Liver (tissue), 3 donors: ENCODE measurements around the gene TMEM213.

Experiments
- FOXA1 ChIP-seq: IDR thresholded peaks from 2 replicates; pipeline ENCODE4 v1.6.1; 2016; ENCODE audit warnings: antibody characterized with exemption
- GABPA ChIP-seq, 2 donors: IDR thresholded peaks in 1 of 2; conservative IDR thresholded peaks in 1 of 2; 2 replicates each; pipeline ENCODE4 v1.6.1; 2016; ENCODE audit warnings: antibody characterized with exemption in 2 of 2, mild to moderate bottlenecking in 1 of 2, moderate library complexity in 1 of 2
- HNF4A ChIP-seq, 2 donors: conservative IDR thresholded peaks; 2 replicates each; pipeline ENCODE4 v1.6.1; 2016; ENCODE audit warnings: antibody characterized with exemption in 2 of 2, mild to moderate bottlenecking in 2 of 2
- JUND ChIP-seq, 2 donors: IDR thresholded peaks; 2 replicates each; pipeline ENCODE4 v1.6.1; 2016; ENCODE audit warnings: antibody characterized with exemption in 2 of 2
- RAD21 ChIP-seq, 2 donors: IDR thresholded peaks; 2 replicates each; pipeline ENCODE4 v1.6.1; 2016; ENCODE audit warnings: antibody characterized with exemption in 2 of 2, mild to moderate bottlenecking in 2 of 2
- SP1 ChIP-seq: IDR thresholded peaks from 2 replicates; pipeline ENCODE4 v1.6.1; 2018; ENCODE audit warnings: antibody characterized with exemption, mild to moderate bottlenecking
- TF ChIP-seq, protein P1 (sequence below): fragments of 150-350 bp; IDR thresholded peaks from 2 replicates; pipeline ENCODE4 v1.5.1; 2017; ENCODE audit warnings: improper control_type of control experiment, low read depth, low read length; ENCODE audit not compliant: missing input control
- TF ChIP-seq, protein P2 (sequence below): IDR thresholded peaks from 2 replicates; pipeline ENCODE4 v1.6.1; 2016; ENCODE audit warnings: antibody characterized with exemption, mild to moderate bottlenecking
- TF ChIP-seq, protein P3 (sequence below): IDR thresholded peaks from 2 replicates; pipeline ENCODE4 v1.6.1; 2016; ENCODE audit warnings: antibody characterized with exemption
- TF ChIP-seq, protein P4 (sequence below): IDR thresholded peaks from 2 replicates; pipeline ENCODE4 v1.6.1; 2016; ENCODE audit warnings: antibody characterized with exemption
- donor health status: healthy.
- donor health status: healthy.

DNA sequence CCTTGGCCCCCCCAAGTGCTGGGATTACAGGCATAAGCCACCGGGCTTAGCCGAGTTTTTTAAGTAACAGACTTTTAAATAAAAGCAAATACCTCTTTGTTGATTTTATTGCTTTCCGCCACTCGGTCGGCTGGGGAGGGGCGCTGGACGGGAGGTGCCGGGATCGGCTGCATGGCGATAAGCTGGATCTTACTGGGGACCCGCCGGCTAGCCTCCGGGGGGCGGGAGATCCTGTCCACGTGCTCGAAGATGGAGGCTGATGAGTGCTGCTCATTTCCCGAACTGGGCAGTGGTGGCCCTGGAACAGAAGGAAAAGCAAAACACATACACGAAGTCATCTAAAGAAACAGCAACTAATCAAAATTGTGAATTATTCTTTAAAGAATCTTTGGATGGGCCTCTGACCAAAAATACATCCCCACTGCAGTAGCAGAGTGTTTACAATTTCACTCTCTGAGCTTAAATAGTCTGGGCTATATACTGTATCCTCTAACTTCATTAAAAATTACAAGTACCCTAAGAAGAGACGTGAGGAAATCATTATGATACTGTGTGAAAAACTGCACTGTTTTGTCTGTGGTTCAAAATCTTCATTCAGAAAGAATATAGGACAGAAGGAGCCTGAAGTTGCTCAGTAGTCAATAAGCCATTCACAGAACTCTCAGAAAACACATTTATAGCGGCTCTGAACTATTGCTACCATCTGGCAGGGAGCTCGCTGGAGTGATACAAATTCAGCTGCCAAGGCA is 73.4 kb downstream of the TMEM213 start:
- TF ChIP-seq, protein P1, sequence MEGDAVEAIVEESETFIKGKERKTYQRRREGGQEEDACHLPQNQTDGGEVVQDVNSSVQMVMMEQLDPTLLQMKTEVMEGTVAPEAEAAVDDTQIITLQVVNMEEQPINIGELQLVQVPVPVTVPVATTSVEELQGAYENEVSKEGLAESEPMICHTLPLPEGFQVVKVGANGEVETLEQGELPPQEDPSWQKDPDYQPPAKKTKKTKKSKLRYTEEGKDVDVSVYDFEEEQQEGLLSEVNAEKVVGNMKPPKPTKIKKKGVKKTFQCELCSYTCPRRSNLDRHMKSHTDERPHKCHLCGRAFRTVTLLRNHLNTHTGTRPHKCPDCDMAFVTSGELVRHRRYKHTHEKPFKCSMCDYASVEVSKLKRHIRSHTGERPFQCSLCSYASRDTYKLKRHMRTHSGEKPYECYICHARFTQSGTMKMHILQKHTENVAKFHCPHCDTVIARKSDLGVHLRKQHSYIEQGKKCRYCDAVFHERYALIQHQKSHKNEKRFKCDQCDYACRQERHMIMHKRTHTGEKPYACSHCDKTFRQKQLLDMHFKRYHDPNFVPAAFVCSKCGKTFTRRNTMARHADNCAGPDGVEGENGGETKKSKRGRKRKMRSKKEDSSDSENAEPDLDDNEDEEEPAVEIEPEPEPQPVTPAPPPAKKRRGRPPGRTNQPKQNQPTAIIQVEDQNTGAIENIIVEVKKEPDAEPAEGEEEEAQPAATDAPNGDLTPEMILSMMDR = no peak
- no peak for TF ChIP-seq GABPA (IDR thresholded peaks at IDR 0.05 in 1 of 2, conservative IDR thresholded peaks at IDR 0.05 in 1 of 2)
- no peak for TF ChIP-seq SP1
- TF ChIP-seq JUND (IDR thresholded peaks at IDR 0.05) = no peak
- no peak for TF ChIP-seq RAD21 (IDR thresholded peaks at IDR 0.05)
- no peak for TF ChIP-seq FOXA1
- no peak for TF ChIP-seq HNF4A (conservative IDR thresholded peaks at IDR 0.05)
- TF ChIP-seq, protein P2, sequence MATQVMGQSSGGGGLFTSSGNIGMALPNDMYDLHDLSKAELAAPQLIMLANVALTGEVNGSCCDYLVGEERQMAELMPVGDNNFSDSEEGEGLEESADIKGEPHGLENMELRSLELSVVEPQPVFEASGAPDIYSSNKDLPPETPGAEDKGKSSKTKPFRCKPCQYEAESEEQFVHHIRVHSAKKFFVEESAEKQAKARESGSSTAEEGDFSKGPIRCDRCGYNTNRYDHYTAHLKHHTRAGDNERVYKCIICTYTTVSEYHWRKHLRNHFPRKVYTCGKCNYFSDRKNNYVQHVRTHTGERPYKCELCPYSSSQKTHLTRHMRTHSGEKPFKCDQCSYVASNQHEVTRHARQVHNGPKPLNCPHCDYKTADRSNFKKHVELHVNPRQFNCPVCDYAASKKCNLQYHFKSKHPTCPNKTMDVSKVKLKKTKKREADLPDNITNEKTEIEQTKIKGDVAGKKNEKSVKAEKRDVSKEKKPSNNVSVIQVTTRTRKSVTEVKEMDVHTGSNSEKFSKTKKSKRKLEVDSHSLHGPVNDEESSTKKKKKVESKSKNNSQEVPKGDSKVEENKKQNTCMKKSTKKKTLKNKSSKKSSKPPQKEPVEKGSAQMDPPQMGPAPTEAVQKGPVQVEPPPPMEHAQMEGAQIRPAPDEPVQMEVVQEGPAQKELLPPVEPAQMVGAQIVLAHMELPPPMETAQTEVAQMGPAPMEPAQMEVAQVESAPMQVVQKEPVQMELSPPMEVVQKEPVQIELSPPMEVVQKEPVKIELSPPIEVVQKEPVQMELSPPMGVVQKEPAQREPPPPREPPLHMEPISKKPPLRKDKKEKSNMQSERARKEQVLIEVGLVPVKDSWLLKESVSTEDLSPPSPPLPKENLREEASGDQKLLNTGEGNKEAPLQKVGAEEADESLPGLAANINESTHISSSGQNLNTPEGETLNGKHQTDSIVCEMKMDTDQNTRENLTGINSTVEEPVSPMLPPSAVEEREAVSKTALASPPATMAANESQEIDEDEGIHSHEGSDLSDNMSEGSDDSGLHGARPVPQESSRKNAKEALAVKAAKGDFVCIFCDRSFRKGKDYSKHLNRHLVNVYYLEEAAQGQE = no peak
- TF ChIP-seq, protein P3, sequence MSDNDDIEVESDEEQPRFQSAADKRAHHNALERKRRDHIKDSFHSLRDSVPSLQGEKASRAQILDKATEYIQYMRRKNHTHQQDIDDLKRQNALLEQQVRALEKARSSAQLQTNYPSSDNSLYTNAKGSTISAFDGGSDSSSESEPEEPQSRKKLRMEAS = no peak
- TF ChIP-seq, protein P4, sequence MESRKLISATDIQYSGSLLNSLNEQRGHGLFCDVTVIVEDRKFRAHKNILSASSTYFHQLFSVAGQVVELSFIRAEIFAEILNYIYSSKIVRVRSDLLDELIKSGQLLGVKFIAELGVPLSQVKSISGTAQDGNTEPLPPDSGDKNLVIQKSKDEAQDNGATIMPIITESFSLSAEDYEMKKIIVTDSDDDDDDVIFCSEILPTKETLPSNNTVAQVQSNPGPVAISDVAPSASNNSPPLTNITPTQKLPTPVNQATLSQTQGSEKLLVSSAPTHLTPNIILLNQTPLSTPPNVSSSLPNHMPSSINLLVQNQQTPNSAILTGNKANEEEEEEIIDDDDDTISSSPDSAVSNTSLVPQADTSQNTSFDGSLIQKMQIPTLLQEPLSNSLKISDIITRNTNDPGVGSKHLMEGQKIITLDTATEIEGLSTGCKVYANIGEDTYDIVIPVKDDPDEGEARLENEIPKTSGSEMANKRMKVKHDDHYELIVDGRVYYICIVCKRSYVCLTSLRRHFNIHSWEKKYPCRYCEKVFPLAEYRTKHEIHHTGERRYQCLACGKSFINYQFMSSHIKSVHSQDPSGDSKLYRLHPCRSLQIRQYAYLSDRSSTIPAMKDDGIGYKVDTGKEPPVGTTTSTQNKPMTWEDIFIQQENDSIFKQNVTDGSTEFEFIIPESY = no peak
